Measurements from ENCODE around the gene CCSER2.

GRCh38 chr10:84484541-84484940 is 156.2 kb downstream of the CCSER2 start:
- no peak for TF ChIP-seq POLR2A (IDR thresholded peaks at IDR 0.05)
- no peak for TF ChIP-seq CTCF (IDR thresholded peaks at IDR 0.05)

Data from breast epithelium (tissue), 3 donors.